T-helper 22 cell (primary cell): ENCODE measurements around the gene CD84.
"Not testable (repeated sequence)": the region's sequence is repeated elsewhere in the genome, so short reads cannot be mapped to it uniquely, and the experiment has no call there.

Source experiments
- DNase-seq: peaks from one replicate; pipeline ENCODE4 v3.0.0-alpha.2; 2020; ENCODE audit warnings: low read depth

The CD84 gene

GRCh38 chr1:160610569-160611242 lies 31.4 kb upstream of the CD84 start:
- no peak for DNase-seq

DNA sequence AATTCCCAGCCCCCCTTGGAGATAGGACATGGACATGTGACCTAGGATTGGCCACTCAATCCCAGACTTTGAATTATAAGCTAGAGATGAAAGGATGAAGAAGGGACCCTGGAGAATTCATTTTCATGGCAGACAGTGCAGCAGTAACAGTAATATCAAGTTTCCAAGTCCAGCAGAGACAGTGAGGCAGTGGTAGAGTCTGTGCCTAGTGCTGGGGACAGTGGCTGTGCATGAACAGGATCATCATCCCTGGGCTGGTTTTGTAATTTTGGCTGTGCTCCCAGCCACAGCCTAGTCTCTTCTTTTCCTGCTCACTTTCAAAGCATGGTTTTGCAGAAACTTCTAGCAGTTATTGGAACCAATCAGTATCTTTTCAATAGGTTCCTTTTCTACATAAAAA lies 29.6 kb upstream of the CD84 start:
- DNase-seq = no peak

DNA sequence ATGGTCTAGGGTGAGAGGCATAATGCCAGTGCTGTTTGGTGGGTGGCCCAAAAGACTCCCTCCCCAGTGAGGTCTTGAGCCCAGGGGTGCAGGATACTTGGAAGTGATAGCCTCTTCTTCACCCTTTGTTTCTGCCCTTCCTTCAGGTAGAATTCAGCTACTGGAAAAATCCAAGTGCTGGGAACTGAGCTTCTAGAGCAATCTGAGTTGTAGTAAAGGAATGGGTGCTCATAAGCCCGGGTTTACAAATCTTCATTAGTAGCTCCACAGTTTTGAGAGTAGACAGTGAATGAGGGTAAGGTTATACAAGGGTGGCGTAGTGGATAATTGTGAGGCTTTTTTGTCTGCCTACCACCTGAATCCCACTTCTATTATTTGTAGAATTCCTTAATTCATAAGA lies 29.2 kb upstream of the CD84 start:
- DNase-seq = no peak

DNA sequence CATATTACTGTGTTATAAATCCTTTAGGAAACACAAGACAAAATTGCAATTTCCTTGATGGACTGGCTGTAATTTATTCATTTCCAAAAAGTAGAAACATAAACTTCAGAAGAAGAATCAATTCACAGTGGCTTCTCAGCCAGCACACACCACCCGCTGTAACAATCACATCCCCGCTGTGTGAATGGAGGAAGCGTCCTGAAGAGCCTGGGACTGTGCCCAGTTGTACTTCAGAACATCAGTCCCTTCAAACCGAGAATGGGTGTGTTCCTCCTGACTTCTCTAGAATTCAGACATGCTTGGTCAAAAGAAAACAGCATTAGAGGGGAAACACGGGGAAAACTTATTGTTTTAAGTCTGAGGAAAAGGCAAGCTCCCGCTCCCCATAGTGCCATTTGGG lies 28.8 kb upstream of the CD84 start:
- DNase-seq = no peak

DNA sequence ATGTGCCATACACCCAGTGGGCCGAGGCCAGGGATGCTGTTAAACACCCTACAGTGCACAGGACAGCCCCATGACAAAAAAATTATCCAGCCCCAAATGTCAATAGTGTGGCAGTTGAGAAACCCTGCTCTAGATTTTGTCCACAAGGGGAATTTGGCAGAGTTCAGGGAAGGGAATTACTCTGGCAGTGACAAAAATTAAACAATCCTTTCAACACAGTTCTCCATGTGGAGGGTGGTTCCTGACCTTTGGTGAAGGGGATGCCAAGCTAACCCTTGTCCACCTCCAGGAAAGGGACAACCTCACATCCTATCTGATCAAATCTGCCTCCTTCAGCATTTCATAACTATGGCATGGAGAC lies 28.4 kb upstream of the CD84 start:
- no peak for DNase-seq

GRCh38 chr1:160607011-160607671 lies 27.8 kb upstream of the CD84 start:
- DNase-seq = peak; percentile 46

DNA sequence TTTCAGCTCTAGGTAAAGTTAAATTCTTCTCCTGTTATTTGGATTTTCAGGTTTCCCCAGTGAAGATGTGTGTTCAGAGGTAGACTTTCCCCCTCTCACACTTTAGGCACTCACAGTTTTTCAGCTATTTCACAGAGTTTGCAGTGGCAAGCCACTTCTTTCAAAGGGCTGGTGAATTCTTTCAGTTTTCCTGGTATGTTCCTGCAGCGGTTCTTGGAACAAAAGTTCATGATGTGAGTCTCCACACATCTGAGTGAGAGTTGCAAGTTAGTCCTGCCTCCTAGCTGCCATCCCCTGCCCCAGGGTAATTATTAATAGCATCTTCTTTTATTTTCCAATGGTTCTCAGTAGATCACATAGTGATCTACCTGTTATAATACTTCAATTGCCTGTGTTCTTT lies 27.3 kb upstream of the CD84 start:
- DNase-seq = no peak

DNA sequence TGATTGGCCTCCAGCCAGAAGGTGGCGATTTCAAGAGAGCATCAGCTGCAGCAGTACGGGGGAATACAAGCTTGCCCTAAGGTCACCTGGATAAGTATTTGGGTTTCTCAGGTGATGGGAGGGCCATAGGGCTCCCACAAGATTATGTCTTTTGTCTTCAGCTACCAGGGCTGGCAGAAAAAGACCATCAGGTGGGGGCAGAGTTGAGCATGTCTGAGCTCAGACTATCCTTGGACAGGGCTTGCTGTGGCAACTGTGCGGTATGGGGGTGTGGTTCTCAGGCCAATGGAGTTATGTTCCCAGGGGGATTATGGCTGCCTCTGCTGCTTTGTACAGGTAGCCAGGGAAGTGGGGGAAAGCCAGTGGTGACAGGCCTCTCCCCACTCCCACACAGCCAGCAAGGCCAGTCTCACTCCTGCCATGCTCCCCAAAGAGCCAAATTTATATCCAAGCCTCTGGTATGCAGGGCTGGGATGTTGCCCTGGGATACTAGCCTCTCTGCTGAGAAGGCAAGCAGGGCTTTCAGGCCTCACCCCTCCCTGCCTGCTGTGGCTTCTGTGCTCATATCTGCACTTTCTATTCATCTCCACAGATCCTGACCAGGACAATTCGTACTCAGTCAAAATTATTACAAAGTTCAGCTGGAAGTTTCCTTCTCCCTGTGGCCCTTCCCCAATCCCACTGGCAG lies 26.6 kb upstream of the CD84 start:
- no peak for DNase-seq

- DNase-seq = no peak
Observed at GRCh38 chr1:160605205-160605604, 25.9 kb upstream of the CD84 start.

DNA sequence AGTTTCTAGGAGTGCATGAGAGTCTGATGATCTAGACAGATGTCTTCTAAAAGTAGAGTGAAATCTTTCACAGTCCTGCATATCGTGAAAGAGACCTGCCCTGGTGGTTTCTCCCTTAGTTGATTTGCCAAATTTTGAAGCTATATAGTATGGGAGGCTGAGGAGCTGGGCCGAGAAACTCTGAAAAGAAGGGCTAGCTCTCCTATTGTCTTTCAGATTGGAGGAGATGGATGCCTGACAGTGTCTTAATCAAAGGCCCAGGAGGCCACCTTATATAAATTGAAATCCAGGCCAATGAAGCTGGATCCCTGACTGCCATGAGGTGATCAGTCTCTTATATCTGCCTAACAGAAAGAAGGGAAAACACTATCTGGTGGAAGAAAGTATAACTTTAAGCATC lies 18.4 kb upstream of the CD84 start:
- no peak for DNase-seq

GRCh38 chr1:160597051-160597450 lies 17.8 kb upstream of the CD84 start:
- DNase-seq = no peak

GRCh38 chr1:160590488-160590887 lies 11.2 kb upstream of the CD84 start:
- no peak for DNase-seq

- DNase-seq = no peak
Observed at GRCh38 chr1:160588468-160588867, 9.2 kb upstream of the CD84 start.

GRCh38 chr1:160584784-160585183 lies 5.5 kb upstream of the CD84 start:
- no peak for DNase-seq

- DNase-seq = not testable (repeated sequence)
Observed at GRCh38 chr1:160582976-160583375, 3.7 kb upstream of the CD84 start.

DNA sequence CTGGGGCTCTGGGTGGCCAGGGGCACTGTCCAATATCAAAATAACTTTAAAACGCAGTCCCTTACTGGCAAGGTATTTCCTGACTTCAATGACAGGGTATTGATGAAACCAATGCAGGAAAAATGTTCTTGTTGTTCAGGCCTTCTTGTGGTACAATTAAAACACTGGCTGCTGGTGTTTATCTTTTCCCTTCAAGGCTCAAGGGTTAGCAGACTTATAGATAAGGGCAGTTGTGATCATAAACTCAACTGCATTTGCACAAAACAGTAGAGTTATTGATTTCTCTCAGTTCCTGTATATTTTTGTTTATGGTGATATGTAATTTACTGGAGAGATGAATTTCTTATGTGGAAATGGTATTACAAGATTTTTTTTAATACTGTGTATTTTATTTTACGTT lies 2.7 kb upstream of the CD84 start:
- DNase-seq = no peak

DNA sequence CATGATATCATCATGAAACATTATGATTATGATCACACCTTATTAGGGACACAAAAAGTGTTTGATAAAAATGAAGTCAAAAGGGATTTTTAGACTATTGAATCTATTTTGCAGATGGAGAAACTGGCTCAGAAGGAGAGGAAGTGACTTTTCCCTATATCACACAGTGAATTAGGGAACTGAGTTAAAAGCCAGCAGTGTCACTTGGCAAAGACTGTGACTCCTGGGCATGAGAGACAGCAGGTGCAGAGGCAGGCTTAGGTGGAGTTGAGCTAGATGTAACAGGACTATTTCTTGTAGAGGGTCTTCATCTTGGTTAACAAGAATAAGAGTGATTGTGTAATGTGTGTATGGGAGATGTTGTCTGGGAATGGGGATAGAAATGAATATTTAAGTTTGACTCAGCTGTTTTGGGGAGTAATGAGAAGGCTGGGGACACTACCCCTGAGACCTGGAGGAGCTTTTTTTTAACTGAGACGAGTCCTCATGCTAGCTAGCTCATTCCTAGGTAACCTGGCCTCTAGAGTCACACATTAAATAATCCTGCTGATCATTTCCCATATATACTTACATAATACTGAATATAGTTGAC lies 1.0 kb upstream of the CD84 start:
- no peak for DNase-seq

DNA sequence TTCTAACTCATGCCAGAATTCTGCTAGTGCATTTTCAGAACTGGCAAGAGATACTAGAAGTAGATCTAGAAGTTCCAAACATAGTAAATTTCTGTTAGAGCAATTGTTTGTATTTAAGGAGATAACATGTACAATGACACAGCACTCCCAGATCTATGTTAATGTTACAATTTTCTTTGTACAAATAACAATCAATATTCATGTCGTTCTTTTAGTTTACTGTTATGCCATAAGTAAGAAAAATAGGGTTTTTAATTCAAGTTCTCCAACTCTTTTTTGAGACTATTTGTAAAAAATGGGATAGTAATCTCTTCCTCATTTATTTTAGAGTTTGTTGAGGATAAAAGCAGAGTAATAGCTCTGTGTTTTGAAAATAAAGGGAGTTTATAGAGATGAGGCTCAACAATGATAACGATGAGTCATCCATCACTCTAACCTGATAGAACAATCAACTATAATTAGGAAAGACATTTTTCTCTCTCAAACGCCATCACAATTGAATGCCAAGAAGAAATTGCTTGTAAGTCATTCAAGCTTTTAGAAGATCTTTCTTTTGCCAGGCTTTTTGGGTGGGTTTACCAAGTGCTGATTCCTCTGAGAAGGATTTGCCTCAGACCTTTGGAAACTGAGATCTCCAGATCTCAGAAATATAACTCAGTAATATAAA lies 638 bp downstream of the CD84 start:
- DNase-seq = no peak

- no peak for DNase-seq
Observed at GRCh38 chr1:160578175-160578524, 1.1 kb downstream of the CD84 start.

DNA sequence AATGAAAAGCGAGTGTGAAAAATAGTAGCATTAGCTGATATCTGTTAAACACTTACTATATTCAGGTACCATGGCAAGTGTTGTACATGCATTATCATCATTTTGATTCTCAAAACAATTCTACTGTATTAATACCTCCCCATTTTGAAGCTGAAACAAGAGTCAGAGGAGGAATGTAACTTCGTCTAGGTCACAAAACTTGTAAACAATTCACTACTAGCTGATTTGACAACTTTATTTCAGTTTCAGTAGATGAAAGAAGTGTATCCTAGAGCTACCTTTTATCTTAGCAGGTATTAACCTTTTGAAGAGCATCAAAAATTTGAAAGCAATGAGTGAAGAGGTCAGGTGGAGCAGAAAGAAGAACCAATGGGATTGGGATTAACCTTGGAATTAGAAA lies 1.6 kb downstream of the CD84 start:
- no peak for DNase-seq

DNA sequence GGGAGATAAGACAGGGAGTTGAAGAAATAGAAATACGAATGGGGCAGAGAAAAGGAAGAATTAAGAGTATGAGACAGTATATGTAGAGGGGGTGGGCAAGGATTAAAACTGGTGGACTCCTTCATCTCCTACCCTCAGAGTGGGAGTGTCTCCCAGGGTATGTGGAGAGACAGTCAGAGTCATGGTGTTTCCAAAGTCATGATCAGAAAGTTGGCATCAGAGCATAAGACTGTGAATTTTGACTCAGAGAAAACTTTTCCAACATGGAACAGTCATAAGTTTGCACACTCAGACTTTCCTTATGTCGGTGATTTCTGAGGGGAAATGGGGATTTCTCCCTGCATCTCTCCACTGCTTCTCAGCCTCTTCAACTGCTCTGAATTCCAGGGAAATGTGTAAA lies 2.4 kb downstream of the CD84 start:
- DNase-seq = no peak

GRCh38 chr1:160576390-160576789 lies 2.9 kb downstream of the CD84 start:
- peak; percentile 11 for DNase-seq
